Activated CD4-positive, alpha-beta T cell treated with anti-CD3 and anti-CD28 coated beads, Interleukin-2, amount 50 U/mL, for 48 hours (primary cell): ENCODE data around the gene OR56A4.

ENCODE experiments used
- DNase-seq, 2 experiments: peaks; one replicate each; pipeline ENCODE4 v3.0.0-alpha.2; 2020

OR56A4 gene

GRCh38 chr11:5955586-5955985 lies 51.2 kb downstream of the OR56A4 start:
- DNase-seq, result no peak
